HG03354 (cell line): ENCODE results near the gene PLEKHG3.

ENCODE experiments used
- ATAC-seq: cut with Tn5 transposase; IDR thresholded peaks from one replicate; pipeline ENCODE4 v1.9.1; 2021; ENCODE audit warnings: mild to moderate bottlenecking; ENCODE audit not compliant: unreplicated experiment, poor library complexity, severe bottlenecking

PLEKHG3 gene

DNA sequence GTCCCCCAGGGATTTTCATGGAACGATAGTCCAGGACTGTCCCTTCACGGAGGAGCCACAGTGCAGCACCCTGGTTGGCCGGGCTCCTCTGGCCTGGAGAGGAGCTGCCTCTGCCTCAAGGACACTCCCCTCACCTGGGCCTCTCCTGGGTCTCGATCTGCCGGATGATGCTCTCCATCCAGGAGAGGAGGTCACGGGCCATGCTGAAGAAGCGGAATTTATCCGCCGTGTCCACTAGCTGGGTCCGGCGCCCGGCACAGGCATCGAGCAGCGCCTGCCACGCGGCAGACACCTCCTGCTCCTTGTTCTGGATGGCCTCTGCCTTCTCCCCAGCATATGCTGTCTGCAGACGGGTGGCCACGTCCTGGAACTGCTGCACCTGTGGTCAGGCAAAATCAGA is 66.5 kb downstream of the PLEKHG3 start:
- ATAC-seq: no peak

DNA sequence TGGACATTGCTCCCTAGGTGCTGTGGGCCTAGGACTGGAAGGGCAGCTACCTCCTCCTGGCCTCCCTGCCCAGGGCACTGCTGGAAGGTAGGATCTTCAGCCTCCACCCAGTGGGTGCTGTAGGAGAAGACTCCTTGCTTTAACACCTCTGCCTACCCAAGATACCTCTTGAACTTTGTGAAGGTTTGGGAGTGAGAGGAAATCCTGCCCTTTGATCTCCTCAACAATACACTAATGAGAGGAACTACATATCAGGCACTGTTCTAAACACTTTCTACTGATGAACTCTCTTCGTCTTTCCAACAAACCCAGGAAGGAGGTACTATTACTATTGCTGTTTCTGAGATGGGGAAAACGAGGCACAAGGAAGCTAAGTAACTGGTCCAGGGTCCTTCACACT is 66.9 kb downstream of the PLEKHG3 start:
- no peak for ATAC-seq

DNA sequence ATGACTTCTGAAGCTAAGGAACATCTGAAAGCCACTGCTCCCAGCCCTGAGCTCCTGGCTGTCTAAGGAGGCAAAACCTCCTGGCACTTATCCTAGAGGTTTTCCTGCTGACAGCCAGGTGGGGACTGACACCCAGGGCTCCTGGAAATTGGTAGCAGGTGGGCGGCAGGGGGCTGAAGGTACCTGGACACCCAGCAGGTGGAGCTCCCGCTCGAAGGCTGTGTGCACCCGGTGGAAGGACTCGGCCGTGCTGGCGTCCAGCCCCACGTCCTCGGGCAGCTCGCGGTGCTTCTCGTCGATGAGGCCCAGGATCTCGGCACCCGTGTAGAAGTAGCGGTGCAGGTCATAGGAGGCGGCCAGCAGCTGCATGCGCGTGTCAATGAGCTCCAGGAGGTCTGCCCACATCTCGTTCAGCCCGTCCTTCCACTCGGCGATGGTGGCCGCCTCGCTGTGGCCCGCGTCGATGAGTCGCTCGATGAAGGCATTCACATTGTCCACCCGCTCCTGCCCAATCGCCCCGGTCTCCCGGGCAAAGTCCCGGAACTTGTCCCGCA is 68.2 kb downstream of the PLEKHG3 start:
- ATAC-seq: no peak

DNA sequence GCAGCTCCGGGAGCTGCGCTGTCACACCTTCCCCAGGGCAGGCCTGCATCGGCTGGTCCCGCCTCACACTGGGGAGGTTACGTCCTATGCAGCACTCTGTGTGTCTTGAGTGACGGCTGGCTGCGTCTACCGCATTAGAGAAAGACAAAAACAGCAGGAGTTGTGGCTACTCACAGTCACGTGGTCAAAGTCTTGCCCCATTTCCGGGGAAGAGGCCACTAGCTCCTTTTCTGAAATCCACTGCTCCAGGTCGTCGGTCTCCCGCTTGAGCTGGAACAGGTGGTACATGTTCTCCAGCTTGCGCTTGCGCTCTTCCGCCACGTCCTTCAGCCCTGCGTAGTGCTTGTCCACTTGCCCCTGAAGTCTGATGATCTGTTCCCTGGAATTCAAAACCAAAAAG is 68.8 kb downstream of the PLEKHG3 start:
- no peak for ATAC-seq

DNA sequence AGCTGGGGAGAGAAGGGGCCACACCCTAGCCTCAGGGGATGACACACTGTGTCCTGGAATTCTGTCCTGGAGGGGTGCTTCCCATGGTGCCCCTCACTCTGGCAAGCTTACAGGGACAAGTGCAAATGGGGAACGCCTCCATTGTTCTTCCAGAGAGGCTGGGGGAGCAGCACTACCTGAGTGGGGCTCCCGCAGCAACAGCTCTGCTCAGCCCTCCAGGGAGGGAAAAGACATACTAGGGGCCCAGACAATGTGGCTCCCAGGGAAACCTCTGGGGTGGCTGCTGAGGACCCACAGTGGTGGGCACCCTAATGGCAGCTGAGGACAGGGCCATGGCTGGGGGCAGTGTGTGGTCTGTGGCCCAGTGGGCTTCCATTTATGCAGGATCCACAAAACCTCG is 69.4 kb downstream of the PLEKHG3 start:
- no peak for ATAC-seq

- no peak for ATAC-seq
Observed at GRCh38 chr14:64774272-64774671, 70.0 kb downstream of the PLEKHG3 start.

DNA sequence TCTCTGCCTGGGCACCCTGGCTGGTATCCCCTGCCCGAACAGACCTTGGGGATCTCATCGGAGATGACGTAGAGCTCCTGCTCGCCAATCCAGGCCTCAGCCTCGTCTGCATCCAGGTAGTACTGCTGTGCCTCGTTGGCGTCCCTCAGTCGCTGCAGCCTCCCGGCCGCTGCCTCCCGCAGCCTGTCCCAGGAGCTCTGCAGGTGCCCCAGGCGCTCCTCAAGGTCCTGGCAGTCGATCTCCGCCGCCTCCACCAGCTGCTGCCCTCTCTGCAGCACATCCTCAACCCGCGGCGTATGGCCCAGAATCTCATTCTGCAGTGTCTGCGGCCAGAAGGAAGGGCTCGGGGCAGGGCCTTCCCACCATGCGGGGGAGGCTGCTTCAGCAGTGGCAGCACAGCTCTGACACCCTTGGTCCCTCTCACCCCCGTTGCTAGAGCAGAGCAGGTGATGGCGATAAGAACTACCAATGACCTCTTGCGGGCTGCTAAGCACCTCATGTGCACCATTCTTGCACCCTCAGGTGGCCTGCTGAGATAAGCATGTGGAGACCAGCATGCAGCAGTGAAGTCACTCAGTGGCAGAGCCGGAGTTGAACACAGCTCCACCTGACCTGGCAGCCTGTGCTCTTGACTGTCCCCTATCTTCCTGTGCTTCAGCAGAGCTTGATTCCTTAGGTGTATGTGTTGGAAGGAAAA is 71.0 kb downstream of the PLEKHG3 start:
- ATAC-seq: no peak

DNA sequence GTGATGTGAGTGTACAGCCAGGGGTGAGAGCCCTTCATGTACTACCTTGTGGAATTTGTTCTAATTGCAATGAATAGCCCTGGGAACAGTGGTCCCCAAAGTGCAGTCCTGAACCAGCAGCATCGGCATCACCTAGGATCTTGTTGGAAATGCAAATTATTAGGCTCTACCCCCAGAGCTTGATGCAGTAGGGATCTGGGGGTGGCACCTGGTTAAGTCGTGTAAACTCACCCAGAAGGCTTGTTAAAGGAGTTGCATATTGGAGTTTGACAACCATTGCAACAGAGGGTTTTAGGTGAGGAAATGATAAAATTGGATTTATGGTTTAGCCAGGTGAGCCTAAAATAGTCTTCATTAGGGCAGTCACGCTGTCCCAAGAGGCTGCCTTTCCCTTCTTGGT is 73.2 kb downstream of the PLEKHG3 start:
- ATAC-seq: no peak

DNA sequence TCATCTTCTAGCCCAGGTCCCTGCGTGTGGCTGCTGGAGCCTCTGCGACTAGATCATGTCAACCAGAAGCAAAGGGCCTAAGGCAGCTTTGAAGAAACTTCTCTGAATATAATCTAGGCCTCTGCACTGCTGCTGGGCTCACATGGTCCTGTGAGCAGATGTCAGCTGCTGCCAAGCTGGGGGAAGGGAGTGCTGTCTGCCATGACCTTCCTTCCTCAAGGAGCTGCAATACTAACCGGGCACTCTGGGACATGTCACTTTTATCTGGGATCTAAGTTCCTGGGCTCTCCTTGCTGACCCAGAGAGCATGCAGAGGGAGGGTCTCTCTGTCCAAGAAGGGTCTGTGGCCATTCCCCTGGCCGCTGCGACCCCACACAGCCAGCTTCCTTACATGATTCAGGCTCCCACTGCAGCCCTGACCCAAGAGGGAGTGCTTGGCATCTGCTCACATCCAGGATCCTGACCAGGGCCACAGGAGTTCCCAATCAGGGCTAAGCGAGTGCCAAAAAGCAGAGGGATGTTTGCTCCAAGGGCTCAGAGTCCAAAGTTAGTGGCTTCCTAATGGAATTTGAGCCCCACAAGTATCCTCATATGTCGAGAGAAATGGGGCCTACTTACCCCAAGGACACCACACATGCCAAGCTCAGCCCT is 74.0 kb downstream of the PLEKHG3 start:
- no peak for ATAC-seq

DNA sequence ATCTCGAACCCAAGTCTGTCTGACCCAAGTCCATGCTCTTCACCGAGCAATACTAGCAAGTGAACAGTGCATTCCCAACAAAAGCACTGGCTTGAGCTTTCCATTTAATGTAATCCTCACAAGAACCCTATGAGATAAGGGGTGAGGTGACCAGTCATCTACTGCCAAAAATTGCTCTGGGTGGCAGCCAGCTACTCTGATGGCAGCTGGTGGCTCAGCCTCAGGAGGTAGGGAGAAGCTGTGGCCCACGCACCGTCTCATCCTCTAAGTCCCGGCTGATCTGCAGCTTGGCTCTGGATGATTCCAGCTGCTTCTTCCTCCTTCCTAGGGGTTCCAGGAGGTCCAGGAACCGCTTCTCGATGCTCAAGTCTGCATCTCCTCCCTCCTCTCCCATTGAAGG is 75.2 kb downstream of the PLEKHG3 start:
- no peak for ATAC-seq

DNA sequence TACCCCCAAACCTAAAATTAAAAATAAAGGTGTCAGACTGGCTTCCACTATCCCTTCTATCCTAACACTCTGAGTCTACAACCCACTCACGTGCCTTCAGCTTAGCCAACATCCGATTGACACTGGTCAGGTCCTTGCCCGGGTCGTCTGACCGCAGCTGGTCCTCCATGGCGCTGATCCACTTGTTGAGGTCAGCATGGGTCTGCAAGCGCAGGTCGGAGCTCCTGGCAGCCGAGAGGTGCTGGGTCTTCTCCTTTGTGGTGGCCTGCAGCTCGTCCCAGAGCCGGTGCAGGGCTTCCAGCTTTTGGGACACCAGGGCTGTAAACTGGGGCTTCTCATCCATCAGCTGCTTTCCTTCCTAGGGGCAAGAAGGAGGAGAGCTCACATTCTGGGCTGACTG is 78.0 kb downstream of the PLEKHG3 start:
- ATAC-seq: no peak

DNA sequence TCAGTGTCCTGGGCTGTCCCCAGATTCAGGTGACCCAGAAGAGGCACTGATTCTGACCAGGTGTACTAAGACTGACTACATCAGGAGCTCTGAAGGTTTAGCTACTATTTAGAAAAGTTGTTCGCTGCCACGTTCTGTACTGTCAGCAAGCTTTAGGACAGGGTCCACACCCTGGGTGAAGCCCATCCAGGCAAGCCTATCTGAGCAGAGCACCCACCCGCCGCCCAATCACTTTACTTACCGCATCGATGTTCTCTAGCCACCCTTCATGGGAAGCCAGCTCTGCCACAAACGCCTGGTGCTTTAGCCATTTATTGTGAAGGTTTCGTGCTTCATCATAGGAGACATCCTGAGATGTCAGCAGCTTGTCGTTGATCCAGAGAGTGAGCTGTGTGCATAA is 79.8 kb downstream of the PLEKHG3 start:
- ATAC-seq: no peak

- ATAC-seq: no peak
Observed at GRCh38 chr14:64786296-64787149, 82.3 kb downstream of the PLEKHG3 start.

DNA sequence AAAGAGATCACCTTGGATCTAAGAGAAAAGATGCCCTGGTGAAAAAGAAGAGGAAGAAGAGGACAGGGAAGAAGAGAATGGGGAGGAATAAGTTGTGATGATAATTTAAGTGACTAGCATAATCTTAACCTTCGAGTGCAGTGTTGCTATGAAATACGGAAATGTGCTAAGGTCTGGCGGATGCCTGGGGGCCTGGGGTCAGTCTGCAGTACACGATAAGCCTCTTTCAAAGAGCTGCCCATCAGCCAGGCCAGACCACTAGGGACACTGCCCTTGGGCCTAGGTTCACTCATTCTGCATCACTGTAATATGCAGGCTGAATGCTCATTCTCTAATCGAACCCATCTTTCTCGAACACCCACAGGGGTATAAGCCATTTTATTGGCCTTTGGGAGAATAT is 83.4 kb downstream of the PLEKHG3 start:
- ATAC-seq: no peak

GRCh38 chr14:64788706-64789105 is 84.5 kb downstream of the PLEKHG3 start:
- no peak for ATAC-seq

- no peak for ATAC-seq
Observed at GRCh38 chr14:64789696-64790095, 85.5 kb downstream of the PLEKHG3 start.

DNA sequence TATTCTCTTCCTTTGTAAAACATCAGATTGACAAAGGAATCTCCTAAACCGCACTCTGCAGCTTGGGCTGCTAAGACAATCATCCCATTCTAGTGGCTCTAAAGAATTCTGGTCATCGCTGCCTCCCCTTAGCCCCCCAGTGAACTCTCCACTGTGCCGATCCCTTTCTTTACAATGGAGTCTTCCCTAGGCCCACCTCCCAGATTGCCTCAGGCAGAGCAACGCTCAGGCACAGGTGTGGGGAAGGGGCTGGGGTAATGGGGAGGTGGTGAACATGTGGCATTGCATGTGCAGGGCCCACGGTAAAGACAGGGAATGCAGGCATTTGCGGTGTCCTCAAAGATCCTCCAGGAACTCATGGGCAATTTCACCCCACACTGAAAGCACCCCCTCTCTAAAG is 86.3 kb downstream of the PLEKHG3 start:
- no peak for ATAC-seq

- no peak for ATAC-seq
Observed at GRCh38 chr14:64792231-64792630, 88.0 kb downstream of the PLEKHG3 start.

DNA sequence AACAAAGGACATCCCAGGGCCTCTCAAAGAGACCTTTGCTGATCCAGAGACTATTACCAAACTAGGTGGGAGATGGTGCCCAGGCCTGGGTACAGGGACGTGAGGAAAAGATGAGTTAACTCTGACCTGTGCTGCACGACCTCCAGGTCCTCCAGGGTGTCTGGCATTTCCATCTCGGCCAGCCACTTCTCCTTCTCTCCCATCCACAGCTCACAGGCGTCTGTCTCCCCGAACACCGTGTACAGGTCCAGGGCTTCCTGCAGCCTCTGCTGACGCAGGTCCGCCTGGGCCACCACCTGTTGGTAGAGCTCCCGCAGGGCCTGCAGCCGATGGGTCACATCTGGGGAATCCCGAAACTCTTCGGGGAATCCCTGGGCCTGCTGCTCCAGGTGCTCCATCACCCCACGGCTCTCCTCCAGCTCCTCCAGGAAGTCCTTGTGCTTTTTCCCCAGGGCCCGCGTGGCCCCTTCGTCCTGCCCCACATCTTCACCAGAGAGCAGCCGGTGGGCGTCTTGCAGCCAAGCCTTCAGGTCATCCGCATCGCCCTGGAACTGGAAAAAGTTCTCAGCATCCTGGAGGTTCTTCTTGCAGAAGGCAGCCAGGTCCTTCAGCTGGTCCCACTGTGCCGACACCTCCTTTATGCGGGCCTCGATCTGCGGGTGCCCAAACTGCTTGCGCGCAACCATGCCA is 88.8 kb downstream of the PLEKHG3 start:
- ATAC-seq: no peak

DNA sequence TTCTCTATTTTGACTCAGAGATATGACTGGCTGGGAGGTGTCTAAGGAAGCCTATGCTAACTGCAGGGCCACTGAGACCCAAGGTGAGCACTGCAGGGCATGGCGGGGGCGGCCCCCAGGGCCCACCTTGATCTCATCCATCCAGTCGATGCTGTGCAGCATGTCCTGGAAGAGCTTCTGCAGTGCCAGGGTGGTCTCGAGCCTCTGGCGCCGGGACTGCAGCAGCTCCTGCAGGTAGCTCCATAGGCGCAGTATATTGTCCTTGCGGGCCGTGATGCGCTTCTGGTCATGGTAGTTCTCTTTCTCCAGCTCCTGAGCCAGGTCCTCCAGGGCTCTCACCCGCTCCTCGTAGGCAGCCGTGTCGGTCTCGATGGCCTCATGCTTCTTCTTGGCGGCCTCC is 91.0 kb downstream of the PLEKHG3 start:
- no peak for ATAC-seq
